ENCODE results near the gene FLNC.

Gene FLNC

DNA sequence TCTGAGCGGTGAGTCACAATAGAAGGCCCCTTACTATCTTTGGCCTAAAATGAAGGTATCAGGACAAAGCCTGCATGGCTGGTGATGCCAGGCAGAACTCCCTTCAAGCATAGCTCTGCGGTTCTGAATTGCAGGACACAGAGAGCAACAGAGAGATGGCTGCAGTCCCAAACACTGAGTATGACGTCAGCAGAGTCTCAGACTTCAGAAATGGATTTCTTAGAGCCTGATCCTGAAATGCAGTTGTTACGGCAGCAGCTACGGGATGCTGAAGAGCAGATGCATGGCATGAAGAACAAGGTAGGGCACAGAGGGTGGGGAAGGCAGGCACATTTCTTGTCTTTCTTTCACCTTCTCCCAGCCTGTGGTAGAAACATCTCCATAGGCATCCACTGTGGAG lies 25.0 kb upstream of the FLNC start:
- no peak for DNase-seq

DNA sequence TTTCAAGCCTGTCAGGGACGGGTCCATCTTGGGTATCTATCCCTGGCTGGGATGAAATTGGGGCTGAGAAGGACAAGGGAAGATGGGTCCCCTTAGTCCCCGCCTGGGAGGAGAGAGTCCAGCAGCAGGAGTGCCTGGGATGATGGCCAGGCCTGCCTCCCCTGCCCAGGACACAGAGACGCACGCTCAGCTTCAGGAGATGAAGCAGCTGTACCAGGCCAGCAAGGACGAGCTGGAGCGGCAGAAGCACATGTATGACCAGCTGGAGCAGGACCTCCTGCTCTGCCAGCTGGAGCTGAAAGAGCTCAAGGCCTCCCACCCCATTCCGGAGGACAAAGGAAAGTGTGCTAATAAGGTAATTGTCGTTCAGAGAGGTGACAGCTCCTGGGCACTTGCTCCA lies 23.0 kb upstream of the FLNC start:
- no peak for DNase-seq

DNA sequence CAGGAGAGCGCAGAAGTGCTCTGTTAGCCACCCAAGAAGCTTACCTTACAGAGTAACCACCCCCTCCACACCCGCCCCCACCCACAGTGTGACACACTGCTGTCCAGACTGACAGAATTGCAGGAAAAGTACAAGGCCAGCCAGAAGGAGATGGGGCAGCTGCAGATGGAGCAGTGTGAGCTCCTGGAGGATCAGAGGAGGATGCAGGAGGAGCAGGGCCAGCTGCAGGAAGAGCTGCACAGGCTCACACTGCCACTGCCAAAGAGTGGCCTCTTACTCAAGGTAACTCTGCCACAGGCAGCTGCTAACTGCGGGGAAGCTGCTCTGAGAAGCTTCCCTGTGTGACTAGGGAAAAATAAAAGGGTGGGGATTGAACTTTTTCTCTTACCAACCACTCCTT lies 20.8 kb upstream of the FLNC start:
- DNase-seq, result no peak

DNA sequence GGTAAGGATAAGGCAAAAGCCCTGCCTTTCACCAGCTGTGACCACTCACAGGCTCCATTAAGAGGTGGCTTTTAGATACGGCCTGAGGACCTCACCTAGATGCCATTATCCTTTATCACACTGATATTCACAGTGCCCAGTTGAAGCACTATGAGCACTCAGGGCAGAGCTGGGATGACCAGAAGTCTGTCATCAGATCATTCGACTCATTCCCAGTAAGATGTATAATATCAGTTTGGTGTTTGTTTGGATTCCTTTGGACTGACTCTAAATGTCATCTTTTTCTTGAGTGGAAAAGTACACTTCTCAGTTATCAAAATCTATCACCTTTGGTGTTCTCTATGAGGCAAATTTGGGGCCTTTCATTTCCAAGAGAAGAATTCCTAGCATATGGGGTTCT lies 19.7 kb upstream of the FLNC start:
- DNase-seq, result no peak

DNA sequence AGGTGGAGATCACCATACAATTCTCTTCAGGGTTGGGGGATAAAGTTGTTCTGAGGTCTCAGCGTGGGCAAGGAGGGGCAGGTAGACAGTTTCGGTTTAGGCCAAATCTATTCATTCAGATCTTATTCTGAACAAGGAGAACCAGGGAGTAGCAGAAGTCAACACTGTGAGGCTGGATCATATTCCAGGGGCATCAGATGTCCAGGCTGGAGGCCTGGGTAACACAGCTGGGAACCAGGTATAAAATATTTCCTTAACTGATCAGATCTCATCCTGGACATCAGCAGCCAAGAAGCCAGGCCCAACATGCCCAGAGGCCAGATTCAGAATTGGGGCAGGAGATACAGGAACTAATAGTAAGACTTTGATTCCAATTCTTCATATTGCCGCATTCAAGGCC lies 19.2 kb upstream of the FLNC start:
- DNase-seq, result no peak

DNA sequence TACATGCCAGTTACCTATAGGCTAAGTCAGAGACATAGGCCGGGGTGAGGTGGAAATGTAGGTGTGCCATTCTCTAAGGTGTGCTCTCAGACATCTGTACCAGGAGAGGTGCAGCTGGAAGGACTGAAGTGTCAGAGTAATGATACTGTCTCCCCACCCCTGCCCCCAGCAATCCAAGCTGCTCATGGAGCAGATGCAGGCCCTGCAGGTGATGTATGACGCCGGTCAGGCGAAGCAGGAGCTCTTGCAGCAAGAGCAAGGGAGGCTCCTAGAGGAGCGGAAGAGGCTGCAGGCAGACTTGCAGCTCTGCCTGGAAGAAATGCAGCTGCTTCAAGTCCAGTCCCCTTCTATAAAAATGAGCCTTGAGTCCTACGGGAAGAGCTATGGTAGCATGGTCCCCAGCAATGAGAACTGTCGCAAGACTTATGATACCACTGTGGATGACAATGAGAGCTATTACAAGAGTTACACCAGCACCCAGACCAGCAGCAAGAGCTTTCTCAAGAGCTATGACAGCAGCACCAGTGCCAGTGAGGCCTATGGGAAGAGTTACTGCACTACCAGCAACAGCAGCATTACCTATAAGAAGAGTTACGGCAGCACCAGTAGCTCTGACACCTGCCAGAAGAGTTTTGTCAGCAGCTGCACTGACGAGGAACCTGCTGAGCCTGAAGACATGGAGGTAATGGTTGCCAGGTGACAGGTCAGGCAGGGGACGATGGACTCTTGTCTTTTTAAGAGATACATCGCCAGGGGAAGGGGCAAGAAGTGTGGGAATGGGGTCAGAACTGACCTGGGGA lies 18.4 kb upstream of the FLNC start:
- no peak for DNase-seq

DNA sequence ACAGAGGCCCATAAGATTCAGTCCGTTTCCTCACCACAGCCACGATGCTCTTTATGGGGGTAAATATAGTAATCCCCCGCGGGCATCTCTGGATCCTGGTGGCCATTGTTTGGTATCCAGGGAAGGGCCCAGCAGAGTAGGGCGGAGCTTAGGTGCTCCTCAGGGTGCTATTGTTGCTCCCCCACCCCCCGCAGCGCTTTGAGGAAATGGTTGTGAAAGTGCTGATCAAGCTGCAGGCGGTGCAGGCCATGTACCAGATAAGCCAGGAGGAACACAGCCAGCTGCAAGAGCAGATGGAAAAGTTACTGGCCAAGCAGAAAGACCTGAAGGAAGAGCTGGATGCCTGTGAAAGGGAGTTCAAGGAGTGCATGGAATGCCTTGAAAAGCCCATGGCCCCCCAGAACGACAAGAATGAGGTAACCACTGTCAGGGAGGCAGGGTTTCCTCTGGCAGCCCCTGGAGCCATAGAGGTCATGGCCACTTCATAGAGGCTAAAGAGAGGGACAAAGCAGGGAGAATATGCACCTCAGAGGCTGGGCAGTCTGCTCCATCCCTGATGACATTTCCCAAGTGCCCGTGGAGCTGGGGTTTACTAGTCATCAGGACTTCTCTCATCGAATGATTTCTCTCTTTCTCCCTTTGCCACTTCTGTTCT lies 17.6 kb upstream of the FLNC start:
- no peak for DNase-seq

DNA sequence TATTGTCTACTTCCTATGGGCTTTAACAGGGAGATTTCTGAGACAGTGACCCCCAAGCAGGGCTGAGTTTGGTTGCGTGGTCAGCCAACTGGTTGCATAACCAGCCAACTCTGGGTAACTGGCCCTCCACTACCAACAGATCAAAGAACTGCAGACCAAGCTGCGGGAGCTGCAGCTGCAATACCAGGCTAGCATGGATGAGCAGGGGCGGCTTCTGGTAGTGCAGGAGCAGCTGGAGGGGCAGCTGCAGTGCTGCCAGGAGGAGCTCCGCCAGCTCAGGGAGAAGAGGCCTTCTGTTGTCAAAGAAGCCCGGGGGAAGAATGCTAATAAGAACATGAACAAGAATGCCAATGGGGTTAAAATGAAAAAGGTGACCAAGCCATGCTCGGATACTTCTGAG lies 15.7 kb upstream of the FLNC start:
- DNase-seq, result no peak

DNA sequence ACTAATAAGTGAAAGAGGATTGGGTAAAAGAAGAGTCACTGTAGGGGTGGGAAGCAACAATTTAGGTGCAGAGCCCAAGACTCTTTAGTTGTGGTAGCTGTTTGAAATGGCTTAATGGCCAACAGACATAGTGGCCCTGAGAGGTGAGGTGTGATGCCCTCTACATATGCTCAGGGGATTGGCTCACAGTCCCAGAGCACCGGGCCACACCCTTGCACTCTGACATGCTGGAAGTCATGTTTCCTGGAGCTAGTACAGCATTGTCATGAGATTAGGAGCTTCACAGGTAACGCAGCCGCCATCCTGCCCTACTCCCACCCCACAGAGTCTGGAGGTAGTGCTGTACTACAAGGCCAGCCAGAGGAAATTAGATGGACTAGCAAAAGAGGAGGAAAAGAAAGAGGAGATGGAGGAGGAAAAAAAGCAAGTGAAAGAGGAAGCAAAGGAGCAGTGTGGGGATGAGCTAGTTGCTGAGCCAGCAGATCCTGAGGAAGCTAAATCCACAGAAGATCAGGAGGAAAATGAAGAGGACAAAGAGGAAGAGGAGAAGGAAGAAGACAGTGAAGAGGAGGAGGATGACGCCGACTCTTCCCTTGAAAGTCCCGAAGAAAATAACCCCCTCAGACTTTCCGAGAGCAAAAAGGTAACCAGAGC lies 14.8 kb upstream of the FLNC start:
- no peak for DNase-seq

DNA sequence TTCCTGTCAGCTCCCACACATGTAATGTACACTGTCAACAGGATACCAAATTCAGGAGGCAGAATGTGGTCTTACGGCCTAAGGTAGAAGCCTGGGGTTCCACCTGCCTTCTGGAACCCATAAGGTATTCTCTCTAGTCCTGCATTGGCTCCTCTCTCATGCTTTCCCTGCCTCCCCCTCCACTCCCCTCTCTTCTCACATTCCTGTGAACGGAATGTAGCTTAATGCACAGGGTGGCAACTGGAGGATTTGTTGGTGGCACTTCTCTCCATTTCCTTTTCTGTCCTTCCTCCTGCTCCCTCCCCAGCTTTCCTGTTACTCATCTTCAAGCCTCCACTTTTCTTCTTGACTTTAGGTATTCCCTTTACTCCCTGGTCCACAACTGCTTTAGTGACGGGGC lies 11.5 kb upstream of the FLNC start:
- no peak for DNase-seq

DNA sequence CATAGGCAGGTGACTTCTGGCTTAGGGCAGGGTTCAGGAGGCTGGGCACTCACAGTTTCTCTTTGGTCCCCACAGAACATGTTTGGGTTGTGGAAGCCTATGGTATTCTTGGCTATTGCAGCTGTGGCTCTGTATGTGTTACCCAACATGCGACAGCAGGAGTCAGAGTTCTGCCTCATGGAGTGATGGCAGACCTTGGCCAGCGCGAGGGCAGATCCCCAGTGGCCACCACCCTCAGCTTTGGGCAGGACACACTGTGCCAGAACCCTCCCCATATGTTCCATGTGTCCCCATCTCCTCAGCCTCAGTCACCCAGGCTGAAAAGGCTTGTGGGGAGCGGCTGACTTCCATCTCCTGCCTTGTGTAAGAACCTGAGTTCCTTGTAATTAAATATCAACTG lies 8.5 kb upstream of the FLNC start:
- no peak for DNase-seq

DNA sequence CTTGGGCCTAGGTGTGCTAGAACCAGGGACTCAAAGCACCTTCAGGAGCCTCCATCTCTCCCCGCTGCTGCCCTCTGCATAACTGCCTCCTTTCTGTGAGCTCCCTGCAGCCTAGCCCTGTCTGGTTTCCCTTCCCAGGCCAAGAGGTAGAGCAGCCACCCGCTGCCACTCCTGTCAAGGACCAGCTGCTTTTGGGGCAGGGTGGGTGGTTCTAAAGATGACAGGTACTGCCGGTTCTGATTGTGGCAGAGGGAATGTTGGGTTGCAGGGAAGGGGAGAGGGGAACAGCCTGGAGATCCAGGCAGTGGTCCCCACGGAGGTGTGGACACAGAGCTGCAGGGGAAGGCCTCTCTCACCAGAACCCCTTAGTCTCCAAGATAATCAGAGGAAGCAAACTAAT lies 3.7 kb upstream of the FLNC start:
- no peak for DNase-seq

DNA sequence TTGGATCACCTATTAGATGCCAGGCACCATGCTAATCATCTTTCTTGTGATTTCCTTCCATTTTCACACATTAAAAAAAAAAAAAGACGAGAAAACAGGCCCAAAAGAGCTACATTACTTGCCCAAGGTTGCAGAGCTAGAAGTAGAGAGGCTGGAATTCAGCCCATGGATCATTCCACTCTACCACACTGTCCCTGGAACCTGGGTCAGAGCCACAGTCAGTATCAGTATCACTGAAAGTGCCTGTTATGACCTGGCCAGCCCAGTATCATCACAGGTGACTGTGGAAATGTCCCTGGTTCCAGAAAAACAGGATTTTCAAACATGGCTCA lies 3.3 kb upstream of the FLNC start:
- DNase-seq, result no peak

DNA sequence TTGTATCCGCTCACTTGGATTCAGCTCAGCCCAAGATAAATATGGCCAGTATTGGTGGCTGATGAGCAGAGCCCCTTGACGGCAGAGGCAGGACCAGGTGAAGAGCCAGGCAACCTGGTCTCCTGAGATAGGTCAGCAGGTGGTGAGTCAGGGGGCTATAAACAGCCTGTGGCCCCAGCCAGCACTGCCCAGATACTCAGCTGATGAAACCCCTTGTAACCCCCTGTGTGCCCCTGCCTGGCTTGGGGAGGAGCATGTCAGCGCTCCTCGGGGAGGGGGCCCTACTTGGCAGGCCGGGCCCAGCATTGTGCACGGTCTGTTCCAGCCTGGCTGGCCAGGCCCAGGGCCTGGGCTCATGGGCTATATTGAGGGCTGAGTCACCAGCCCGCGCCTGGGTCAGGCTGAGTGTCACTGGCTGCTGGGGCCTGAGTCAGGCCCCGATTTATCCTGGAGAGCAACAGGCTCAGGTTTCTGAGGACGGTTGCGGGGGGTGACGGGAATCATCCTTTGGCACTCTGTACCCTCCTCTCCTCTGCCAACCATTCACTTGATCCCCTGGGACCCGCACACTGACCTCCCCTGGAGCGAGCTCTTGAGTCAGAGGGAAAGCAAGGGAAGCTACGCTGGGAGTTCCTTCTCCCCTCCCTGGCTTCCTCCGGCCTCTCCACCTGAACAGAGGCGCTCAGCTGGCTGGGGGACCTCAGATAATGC lies 2.8 kb upstream of the FLNC start:
- DNase-seq, result no peak

DNA sequence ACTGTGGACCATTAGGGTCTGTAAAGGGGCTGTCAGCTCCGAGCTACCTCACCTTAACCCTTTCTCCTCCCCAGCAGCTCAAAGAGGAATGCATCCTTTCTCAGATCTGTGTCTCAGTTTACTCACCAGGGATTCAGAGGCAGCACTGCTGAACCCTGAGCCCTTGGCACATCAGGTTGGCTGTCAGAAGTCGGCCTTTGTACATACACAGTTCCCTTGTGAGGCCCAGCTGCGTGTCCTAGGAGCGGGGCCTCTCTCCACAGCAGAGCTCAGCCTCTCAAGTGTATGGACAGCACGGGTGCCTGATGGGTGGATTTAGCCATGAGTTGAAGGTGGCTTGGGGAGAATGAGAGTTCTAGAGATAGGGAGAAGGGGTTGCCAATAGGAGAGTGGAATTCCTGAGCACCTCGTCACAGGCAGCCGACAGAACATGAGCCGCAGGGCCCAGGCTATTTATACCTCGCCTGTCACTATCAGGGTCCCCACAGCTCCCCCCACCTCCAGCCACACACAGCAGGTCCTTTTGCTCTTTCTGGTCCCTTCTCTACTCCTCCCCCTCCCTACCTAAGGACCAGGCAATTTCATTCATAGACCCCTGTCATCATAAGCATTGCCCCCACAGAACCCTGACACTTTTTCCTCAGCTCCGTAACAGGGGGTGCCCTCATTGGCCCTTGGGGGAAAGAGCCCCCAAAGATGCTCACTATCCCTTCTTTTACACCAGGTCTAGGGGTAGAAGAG lies 2.1 kb upstream of the FLNC start:
- DNase-seq, result no peak

DNA sequence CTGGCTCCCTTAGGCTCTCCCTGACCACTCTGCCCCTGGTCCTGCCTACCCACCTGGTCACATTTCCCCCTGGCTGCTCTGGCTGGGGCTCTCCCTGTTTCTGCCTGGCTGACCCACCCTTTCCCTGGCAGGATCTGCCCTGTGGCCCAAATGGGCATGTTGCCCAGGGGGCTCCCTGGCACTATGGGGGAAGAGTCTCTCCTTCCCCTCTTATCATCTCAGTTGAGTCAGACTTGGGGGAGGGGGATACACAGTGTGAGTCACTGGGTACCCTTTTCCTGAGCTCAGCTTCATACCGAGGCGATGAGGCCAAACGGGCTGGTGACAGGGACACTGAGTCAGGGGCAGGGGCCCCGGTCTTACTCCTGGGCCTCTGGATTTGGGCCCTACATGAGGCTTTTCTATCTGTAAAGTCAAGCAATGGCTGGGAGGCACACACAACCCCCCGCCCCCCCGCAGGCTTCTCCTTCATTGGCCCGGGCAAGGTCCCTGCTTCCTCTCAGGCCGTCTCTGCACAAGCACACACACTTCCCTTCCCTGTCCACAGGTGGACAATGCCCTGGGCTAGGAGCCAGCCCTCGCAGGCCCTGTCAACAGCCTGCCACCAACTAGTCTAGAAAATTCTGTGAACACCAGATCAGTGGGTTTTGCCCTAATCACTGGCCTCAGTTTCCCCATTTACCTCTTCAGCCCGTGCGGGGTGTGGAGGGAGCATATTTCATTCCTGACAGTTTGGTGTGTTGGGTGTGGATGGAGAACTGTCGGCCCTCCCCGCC lies 627 bp upstream of the FLNC start:
- DNase-seq, result no peak

DNA sequence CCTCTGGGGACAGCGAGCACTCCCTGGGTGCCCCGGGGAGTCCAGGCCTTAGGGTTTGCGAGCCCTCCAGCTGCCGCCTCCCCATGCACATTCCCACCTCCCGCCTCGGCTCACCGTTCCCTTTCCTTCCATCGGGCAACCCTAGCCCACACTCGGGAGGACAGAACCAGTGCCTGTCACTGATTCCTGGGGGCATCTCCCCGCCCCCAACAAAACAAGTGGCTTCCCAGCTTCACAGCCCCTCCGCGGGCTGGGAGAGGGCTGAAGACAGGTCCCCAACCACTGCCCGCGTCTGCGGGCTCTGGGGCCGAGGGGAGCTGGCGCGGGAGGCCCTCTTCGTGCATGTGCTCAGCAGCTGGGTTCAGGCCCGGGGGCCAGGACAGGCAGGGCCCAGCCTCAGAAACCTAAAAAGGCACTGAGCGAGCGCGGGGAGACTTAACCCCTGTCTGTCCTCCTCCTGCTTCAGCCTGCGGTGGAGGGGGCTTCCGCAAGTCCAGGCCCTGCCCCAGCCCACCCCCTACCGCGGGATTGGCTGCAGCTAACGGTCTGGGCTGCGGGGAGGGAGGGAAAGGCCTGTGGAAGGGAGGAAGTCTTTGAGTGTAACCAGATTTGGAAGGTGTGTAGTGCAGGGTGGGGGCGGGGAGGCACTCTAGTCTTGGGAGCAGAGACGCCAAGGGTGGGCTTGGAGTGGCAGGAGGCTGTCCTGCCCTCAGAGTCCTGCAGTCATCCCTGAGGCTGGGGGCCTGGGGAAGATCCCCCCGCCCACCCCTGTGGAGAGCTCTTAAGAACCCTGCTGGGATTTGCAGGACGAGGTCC lies 1.2 kb downstream of the FLNC start:
- no peak for DNase-seq

DNA sequence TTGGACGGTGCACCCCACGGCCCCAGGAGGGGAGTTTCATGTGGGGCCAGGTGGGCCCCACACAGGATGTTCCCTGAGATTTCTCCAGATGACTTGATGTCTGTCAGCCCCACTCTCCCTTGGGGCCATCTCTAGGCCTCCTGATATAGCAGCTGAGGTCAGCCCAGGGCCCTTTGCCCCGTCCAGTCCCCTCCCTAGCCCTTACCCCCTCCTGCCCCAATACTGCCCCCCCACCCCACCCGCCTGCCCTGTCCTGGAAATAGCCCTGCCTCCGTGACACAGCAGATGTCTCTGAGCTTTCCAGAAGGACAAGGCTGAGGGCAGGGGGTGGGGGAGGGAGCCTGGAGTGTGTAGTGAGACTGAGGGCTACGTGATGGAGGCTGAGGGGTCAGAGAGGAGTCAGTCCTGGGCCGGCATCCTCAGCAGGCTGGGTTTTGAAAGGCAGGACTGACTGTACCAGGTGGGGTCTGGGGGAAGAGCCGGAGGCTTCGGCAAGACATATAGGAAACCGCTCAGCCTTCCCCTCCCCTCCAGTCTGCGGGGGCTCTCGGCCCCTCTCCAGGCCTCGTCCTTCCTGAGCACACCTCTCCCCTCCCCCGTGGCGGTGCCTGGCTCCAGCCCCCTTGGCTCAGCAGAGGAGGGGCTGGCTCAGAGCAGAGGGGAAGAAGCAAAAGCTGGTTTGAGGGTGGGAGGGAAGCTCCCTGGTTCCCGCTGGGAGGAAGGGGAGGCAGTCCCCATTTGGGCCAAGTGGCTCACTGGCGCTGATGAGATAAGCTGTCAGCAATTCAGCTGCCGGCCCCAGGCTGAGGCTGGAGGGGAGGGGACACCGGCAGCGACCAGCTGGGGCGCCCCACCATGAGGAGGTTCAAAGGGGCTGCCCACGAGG lies 2.0 kb downstream of the FLNC start:
- no peak for DNase-seq

DNA sequence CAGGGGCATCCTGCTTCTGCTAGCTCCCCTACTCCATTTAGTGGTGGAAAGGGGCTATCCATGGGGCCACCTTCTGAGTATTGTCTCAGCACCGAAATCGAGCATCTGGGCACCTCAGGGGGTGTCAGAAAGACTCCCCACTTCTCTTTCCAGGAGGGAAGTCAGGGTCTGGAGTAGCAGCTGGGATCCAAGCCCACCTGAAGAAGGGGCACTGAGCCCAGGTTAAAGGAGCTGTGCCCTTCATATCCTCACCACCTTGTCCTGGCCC lies 2.6 kb downstream of the FLNC start:
- DNase-seq, result no peak

DNA sequence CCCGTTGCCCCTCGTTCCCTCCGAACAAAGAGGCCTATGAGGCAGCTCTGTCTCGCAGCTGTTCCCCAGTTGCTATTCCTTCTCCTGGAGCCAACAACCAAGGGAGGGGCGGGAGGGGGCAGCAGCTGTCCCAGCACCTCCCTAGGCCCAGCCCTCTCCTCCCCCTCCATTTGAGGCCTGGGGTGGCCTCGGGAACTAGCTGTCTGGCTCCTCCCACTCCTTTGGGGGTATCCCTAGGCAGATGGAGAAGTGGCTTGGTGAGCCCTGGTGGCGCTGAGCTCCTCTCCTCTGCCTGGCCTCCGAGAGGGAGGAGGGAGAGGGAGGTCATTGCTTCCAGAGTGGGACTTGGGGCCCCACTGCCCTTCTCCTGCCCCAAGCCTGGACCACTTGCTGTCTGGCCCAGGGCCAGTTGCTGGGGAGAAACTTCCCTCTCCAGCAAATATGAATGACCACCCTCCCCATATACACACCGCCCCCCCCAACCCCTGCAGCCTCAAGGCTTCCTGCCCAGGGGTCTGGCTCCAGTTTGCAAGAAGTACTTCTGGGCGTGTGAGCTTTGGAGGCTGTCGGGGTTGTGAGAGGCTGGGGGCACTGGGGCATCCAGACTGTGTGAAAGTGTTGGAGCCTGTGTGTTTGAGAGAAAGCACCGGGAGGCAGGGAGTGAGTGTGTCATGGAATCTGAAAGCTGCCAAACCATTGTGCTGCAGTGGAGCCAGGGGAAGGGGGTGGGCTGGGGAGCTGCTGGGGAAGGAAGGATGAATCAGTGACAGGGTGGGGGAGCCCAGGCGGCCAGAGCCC lies 3.1 kb downstream of the FLNC start:
- DNase-seq, result no peak

All from activated CD4-positive, alpha-beta T cell treated with anti-CD3 and anti-CD28 coated beads, Interleukin-2, amount 50 U/mL, for 4 hours (primary cell).